Smooth muscle cell (in vitro differentiated cells): ENCODE measurements around the gene CGB2. TPM values are rescaled to one million over a fixed set of nuclear protein-coding genes. Genes with fewer than 3 reads are reported as not detected.
A peak's percentile ranks its signal among the peaks of the same experiment; 100 is the strongest.

Experiments used
- DNase-seq: peaks from one replicate; lab custom pipeline; 2025; ENCODE audit not compliant: unreplicated experiment; lab: John Stamatoyannopoulos, UW
- H2AFZ ChIP-seq: fragments of 200-600 bp; sonication (generic); 2 replicates; pipeline ENCODE4 v1.6.0; 2016; ENCODE audit warnings: antibody characterized with exemption, low read depth, mild to moderate bottlenecking
- H3F3A ChIP-seq: fragments of 200-600 bp; sonication (generic); 2 replicates; pipeline ENCODE4 v1.6.0; 2017; ENCODE audit warnings: antibody characterized with exemption, low read depth
- H3K27ac ChIP-seq: fragments of 200-600 bp; sonication (generic); 2 replicates; pipeline ENCODE4 v1.5.1; 2016; ENCODE audit warnings: low read depth, mild to moderate bottlenecking
- H3K27me3 ChIP-seq: fragments of 200-600 bp; sonication (generic); 2 replicates; pipeline ENCODE4 v1.6.1; 2016; ENCODE audit warnings: low read depth, mild to moderate bottlenecking
- H3K36me3 ChIP-seq: fragments of 200-600 bp; sonication (generic); 2 replicates; pipeline ENCODE4 v1.5.1; 2016; ENCODE audit warnings: low read depth
- H3K4me1 ChIP-seq: fragments of 200-600 bp; sonication (generic); 2 replicates; pipeline ENCODE4 v1.5.1; 2016; ENCODE audit warnings: low read depth
- H3K4me2 ChIP-seq: fragments of 200-600 bp; sonication (generic); 2 replicates; pipeline ENCODE4 v1.6.0; 2016; ENCODE audit warnings: mild to moderate bottlenecking
- H3K4me3 ChIP-seq: fragments of 200-600 bp; sonication (generic); 2 replicates; pipeline ENCODE4 v1.5.1; 2016; ENCODE audit warnings: mild to moderate bottlenecking
- H3K79me2 ChIP-seq: fragments of 200-600 bp; sonication (generic); 2 replicates; pipeline ENCODE4 v1.6.0; 2016; ENCODE audit warnings: low read depth, mild to moderate bottlenecking
- H3K9ac ChIP-seq: fragments of 200-600 bp; sonication (generic); 2 replicates; pipeline ENCODE4 v1.6.0; 2016; ENCODE audit warnings: low read depth
- H3K9me3 ChIP-seq: fragments of 200-600 bp; sonication (generic); replicated peaks from 2 replicates; pipeline ENCODE4 v1.5.1; 2016; ENCODE audit warnings: low read depth
- H4K20me1 ChIP-seq: fragments of 200-600 bp; sonication (generic); 2 replicates; pipeline ENCODE4 v1.6.0; 2016; ENCODE audit warnings: low read depth
- CTCF ChIP-seq: fragments of 200-600 bp; sonication (generic); IDR thresholded peaks from 2 replicates; pipeline ENCODE4 v1.5.1; 2017; ENCODE audit warnings: borderline replicate concordance, mild to moderate bottlenecking, antibody characterized with exemption; ENCODE audit not compliant: insufficient read depth, poor library complexity, severe bottlenecking
- WGBS: methylation state at CpG from one replicate; pipeline ENCODE4 v1.1.7; 2016; ENCODE audit warnings: low lambda C conversion rate; 5-methylcytosine and 5-hydroxymethylcytosine counted together
- polyA plus RNA-seq: library from polyadenylated mRNA; unstranded; fragments of >200 nt; fragmentation: Nextera tagmentation; extraction: Ambion mirVana; gene quantifications from 2 replicates; pipeline ENCODE4 v1.2.1, GENCODE V29; 2016
- total RNA-seq: library from RNA; depleted of rRNA; stranded (reverse); fragments of >200 nt; gene quantifications from 2 replicates; pipeline ENCODE4 v1.2.3, GENCODE V29; 2014

CGB2 gene
- total and polyA plus RNA-seq, 2 experiments from 2014 or later = not detected

GRCh38 chr19:49057636-49058234 is 26.0 kb downstream of the CGB2 start, which contains the start of gene CGB7:
Gene CGB7, minus strand, starts transcription at chr19:49057749. Its CDS starts 2,374 bp downstream, at chr19:49055375.
- Histone ChIP-seq H3K27me3 (no peaks in the 10 kb centered on the region), H2AFZ (peak within 1 kb of the TSS; percentile 58), H3K4me3 (peak within 1 kb of the TSS; percentile 53), H3K27ac (no peak within 1 kb of the TSS), H3K9me3 (no peaks in the 10 kb centered on the region), H3K4me1 (peaks cover 3% of the 10 kb centered on the region), H3K36me3 (no peaks in the 10 kb centered on the region), H3K9ac (no peak within 1 kb of the TSS), H3F3A (no peaks in the 10 kb centered on the region), H3K79me2 (no peaks in the 10 kb centered on the region), H4K20me1 (peaks cover 15% of the 10 kb centered on the region), H3K4me2 (peak within 1 kb of the TSS; percentile 91)
- WGBS = 16% methylated on average over 38 of the region's 38 CpGs
- TF ChIP-seq CTCF = no peak
- DNase-seq = peak; percentile 19

- no peaks in the 10 kb centered on the region for H3K36me3 ChIP-seq
- DNase-seq = no peak
- WGBS = 84% methylated on average over 10 of the region's 10 CpGs
These were observed 26.9 kb downstream of the CGB2 start for GRCh38 chr19:49058562-49058961.

DNA sequence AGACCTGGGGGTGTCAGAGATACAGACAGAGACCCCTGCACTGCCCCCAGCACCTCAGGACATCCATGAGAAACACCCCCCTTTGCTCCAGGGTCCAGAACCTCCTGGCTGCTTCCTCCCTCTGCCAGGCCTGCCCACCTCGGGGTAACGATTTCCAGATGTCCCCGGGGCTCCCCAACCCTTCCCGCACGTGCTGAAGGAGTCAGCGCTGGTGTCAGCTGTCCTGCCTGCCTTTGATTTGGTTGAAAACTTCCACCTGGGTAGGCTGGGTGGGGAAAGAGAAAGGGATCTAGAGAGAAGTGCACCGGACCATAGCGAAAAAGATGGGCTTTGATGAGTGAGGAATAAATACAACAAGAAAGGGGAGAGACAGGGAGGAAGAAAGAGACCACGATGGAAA is 27.4 kb downstream of the CGB2 start:
- H2AFZ ChIP-seq = no peak overlapping the region
- H3K9ac ChIP-seq = no peak overlapping the region
- no peaks in the 10 kb centered on the region for H3F3A ChIP-seq
- no peaks in the 10 kb centered on the region for H3K27me3 ChIP-seq
- no peak overlapping the region for H3K4me3 ChIP-seq
- no peaks in the 10 kb centered on the region for H3K9me3 ChIP-seq
- H3K36me3 ChIP-seq = no peaks in the 10 kb centered on the region
- no peak for TF ChIP-seq CTCF
- H3K4me1 ChIP-seq = peaks cover 4% of the 10 kb centered on the region
- WGBS = 83% methylated on average over 9 of the region's 9 CpGs
- peaks cover 15% of the 10 kb centered on the region for H4K20me1 ChIP-seq
- no peak for DNase-seq
- H3K79me2 ChIP-seq = no peaks in the 10 kb centered on the region
- H3K4me2 ChIP-seq = no peak overlapping the region
- no peak overlapping the region for H3K27ac ChIP-seq

More at GRCh38 chr19:49058562-49058961, 26.9 kb downstream of the CGB2 start:
- TF ChIP-seq CTCF = no peak
- Histone ChIP-seq H2AFZ (no peak overlapping the region), H4K20me1 (peaks cover 15% of the 10 kb centered on the region), H3K27ac (no peak overlapping the region), H3K9me3 (no peaks in the 10 kb centered on the region), H3K79me2 (no peaks in the 10 kb centered on the region), H3K27me3 (no peaks in the 10 kb centered on the region), H3K4me3 (no peak overlapping the region), H3K4me1 (peaks cover 3% of the 10 kb centered on the region), H3K9ac (no peak overlapping the region), H3K4me2 (no peak overlapping the region), H3F3A (no peaks in the 10 kb centered on the region)

GRCh38 chr19:49061000-49061399 is 29.3 kb downstream of the CGB2 start:
- H4K20me1 ChIP-seq = peaks cover 15% of the 10 kb centered on the region
- H3K36me3 ChIP-seq = no peaks in the 10 kb centered on the region
- H3F3A ChIP-seq = no peaks in the 10 kb centered on the region
- H3K4me3 ChIP-seq = no peak overlapping the region
- peaks cover 19% of the 10 kb centered on the region for H3K4me1 ChIP-seq
- WGBS = 93% methylated on average over 2 of the region's 2 CpGs
- H3K27me3 ChIP-seq = no peaks in the 10 kb centered on the region
- H3K9me3 ChIP-seq = no peaks in the 10 kb centered on the region
- no peaks in the 10 kb centered on the region for H3K79me2 ChIP-seq
- no peak overlapping the region for H2AFZ ChIP-seq
- no peak overlapping the region for H3K9ac ChIP-seq
- no peak for DNase-seq
- TF ChIP-seq CTCF = no peak
- H3K27ac ChIP-seq = no peak overlapping the region
- H3K4me2 ChIP-seq = no peak overlapping the region
